ENCODE measurements around the gene IL23A.
A peak's percentile ranks its signal among the peaks of the same experiment; 100 is the strongest.
"Not testable (repeated sequence)": the region's sequence is repeated elsewhere in the genome, so short reads cannot be mapped to it uniquely, and the experiment has no call there.

The IL23A gene

DNA sequence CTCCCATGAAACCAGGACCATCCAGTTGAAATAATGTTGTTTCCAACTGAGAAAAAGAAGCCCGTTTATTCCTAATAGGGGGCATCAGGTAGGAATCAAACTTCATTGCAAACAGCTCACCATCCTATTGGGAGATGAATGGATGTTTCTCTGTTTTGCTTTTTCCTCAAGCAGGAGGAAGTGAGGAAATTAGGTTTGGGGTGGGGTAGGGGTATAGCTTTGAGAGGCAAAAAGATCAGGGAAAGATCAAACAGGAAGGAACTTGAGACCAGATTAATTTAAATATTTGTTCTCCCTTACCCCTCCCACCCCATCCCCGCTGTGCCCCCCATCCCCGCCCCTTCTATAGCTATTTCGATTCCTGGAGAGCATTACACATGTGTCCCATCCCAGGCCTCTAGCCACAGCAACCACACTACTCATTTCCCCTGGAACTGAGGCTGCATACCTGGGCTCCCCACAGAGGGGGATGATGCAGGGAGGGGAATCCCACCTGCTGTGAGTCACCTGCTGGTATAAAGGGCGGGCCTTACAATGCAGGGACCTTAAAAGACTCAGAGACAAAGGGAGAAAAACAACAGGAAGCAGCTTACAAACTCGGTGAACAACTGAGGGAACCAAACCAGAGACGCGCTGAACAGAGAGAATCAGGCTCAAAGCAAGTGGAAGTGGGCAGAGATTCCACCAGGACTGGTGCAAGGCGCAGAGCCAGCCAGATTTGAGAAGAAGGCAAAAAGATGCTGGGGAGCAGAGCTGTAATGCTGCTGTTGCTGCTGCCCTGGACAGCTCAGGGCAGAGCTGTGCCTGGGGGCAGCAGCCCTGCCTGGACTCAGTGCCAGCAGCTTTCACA, at the start of gene IL23A:
Gene IL23A, plus strand, starts transcription at position 577 of the 850 bp plus-strand sequence. Its CDS starts 161 bp downstream, at position 738.
- peak; percentile 88 for DNase-seq

- DNase-seq = no peak
Measured at GRCh38 chr12:56293795-56294194, 44.9 kb upstream of the IL23A start.

DNA sequence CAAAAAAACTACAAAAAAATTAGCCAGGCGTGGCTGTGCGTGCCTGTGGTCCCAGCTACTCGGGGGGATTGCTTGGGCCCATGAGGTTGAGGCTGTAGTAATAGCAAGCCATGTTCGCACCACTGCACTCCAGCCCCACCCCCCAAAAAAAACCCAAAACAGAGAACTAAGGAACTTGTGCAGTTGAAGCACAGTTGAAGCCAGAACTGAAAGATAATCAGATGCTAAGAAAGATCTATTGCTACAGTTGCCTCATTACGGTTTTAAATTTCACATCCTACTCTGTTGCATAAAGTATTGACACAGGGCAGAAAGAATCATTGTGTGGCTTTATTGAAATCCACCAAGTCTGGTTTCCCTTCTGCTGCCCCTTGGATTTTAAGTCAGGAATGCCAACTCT, 42.4 kb upstream of the IL23A start:
- no peak for DNase-seq

DNA sequence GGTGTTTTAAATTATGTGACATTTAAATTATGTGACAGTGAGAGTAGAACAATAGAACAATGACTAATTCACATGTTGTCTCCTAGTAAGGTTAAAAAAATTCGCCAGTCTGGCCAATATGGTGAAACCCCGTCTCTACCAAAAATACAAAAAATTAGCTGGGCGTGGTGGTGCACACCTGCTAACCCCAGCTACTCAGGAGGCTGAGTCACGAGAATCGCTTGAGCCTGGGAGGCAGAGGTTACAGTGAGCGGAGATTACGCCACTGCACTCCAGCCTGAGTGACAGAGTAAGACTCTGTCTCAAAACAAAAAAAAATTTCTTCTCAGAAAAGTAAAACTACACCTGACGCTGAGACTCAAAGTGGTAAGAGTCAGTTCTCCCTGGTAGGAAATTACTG, 41.3 kb upstream of the IL23A start:
- no peak for DNase-seq

- no peak for DNase-seq
Measured at GRCh38 chr12:56298828-56299227, 39.9 kb upstream of the IL23A start.

GRCh38 chr12:56299308-56299852, 39.3 kb upstream of the IL23A start:
- no peak for DNase-seq

DNA sequence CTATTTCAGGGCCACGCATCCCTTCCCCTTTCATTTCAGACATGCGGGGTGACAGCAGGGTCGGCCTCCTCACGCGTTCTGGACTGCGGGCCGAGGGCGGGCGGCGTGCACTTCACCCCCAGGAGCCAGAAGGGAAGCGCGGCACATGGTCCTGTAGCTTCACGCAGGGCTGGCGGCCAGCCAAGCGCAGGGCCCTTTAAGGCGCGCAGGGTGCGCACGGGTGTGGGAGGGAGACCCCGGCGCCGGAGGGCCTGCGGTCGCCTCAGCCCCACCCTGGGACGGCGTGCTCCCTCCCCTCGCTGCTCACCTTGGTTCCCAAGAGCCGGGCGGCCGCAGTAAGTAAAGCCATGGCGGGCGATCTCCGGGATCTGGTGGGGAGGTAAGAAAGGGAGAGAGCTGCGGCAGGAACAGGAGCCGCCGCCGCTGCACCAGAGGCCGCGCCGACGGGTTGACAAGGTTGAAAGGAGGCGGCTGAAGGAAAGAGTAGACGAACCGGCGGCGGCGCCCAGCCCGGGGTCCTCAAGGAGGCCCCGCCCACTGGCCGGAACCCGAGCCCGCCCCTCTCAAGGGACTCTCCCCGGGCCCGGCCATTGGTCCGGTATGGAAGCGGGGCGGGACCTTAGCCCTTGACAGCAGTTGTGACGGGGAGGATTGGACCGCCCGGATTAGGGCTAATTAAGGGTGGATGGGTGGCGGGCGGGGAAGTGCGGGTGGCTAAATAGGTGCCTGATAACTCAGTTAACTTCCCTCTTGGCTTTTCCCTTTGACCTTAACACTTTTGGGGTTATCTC, 38.6 kb upstream of the IL23A start, which contains the start of gene CS:
Gene CS, minus strand, starts transcription at position 478 of the 791 bp plus-strand sequence. Its CDS starts 129 bp downstream, at position 349.
- DNase-seq = peak; percentile 99

GRCh38 chr12:56300644-56301464, 37.8 kb upstream of the IL23A start:
- no peak for DNase-seq

DNA sequence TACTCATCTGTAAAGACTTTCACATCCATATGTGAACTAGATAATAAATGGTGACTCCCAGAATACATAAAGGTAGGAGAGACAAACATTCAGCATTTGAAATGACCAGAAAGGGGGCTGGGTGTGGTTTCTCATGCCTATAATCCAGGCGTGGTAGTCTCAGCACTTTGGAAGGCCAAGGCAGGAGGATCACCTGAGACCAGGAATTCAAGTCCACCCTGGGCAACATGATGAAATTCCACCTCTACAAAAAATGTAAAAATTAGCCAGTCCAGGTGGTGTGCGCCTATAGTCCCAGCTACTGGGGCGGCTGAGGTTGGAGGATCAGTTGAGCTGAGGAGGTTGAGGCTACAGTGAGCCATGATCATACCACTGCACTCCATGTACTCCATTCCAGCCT, 34.4 kb upstream of the IL23A start:
- no peak for DNase-seq

GRCh38 chr12:56304872-56305590, 33.7 kb upstream of the IL23A start:
- no peak for DNase-seq

GRCh38 chr12:56307221-56307965, 31.3 kb upstream of the IL23A start:
- no peak for DNase-seq

- no peak for DNase-seq
Measured at GRCh38 chr12:56308714-56309113, 30.0 kb upstream of the IL23A start.

DNA sequence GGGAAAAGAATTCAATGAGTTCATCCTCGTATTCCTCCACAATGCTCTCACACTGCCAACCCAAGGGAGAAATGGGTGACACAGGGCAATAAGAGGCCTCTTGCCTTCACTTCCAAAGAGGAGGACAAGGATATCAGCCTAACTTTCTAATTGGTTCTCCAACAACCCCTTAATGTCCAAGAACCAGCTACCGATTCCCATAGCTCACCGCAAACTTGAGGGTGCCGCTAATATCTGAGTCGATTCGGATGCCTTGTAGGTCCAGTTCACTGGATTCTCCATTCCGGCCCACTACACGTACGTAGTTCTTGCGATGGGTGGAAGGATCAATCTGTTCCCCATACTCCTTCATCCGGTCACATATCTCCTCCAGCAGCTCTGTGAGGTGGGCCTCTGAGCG, 27.7 kb upstream of the IL23A start:
- DNase-seq = no peak

DNA sequence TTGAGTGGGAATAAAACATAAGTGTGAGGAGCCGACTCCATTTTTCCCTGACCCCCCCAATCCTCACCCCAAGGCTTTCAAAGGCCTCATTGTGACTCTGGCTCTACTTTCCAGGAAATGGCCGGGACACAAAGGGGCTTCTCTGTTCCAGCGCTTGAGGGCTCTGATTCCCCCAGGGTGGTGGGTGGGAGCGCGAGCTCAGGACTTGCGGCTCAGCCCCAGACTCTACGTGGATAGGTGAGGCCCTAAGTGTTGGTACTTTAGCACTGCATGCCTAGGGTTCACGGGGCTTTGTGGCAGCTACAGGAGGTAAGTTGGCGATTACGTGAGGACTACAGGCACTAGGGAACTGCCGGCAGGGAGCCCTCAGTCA, 23.4 kb upstream of the IL23A start:
- DNase-seq = no peak

DNA sequence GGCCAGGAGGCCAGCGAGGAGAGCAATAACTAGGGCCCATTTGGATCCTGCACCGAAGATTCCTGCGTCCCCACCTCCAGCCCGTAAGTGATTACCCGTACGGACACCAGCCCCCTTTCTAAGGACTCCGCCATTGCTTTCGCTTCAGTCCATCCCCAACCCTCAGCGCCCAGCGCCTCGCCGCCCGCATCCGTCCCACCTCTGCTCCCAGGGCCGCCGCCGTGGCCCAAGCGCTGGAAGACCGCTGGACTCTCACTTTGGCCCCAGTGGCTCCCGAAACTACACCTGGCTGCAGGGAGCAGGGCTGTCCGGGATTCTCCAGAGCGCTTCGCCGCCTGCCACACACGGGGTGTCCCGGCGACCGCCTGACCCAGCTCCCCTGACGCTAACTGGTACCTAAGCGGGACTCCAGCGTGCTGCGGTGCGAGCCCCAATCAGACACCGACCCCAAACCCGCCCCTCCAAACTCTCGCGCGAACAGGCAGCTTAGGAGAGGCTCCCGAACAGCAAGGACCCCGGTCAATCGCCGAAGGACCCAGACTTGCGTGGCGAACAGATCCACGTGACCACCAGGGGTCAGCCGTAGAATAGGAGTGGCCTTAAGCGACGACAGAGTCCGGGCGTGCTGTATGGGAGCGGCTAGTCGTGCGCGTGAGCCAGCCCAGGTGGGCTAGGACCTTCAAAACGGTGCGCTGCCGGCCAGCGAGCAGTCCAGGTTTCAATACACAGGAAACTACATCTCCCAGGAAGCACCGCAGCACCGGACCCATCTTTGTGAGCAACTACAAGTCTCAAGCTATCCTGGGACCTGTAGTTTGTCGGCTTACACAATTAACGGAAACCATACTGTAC, 22.8 kb upstream of the IL23A start, which contains the start of gene CNPY2:
Gene CNPY2, minus strand, starts transcription at position 367 of the 852 bp plus-strand sequence. CDS start 771 bp downstream, outside the sequence.
- DNase-seq = peak; percentile 95

- no peak for DNase-seq
Measured at GRCh38 chr12:56317675-56318074, 21.0 kb upstream of the IL23A start.

GRCh38 chr12:56321027-56321426, 17.7 kb upstream of the IL23A start:
- DNase-seq = peak; percentile 59

- DNase-seq = not testable (repeated sequence)
Measured at GRCh38 chr12:56321610-56322009, 17.1 kb upstream of the IL23A start.

GRCh38 chr12:56324206-56324605, 14.5 kb upstream of the IL23A start:
- no peak for DNase-seq

DNA sequence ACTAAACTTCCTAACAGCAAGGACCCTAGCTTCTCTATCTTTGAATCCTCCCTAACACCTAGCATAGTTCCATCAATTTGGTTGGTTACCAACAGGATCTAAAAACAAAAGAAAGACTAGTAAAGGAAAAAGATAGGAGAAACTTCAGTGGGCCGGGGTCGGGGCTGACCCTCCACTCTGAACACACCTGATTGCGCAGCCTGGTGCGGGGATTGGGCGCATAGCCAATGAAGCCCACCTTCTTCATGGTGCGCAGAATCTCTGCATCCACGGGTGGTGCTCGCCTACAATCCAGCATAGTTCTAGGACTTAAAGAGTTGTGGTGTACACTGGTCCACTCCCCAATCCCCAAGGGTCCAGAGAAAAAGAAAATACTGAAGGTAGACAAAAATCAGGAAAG, 12.6 kb upstream of the IL23A start:
- DNase-seq = no peak
